Heart left ventricle (tissue), 13 donors: ENCODE measurements around the gene DVL1.

Experiments
- POLR2A ChIP-seq, 2 donors: fragments of 450-650 bp; IDR thresholded peaks; one replicate each; pipeline ENCODE4 v1.6.1; 2017; ENCODE audit warnings: antibody characterized with exemption in 2 of 2, mild to moderate bottlenecking in 2 of 2, moderate library complexity in 2 of 2
- TF ChIP-seq, protein P1 (sequence below), 12 donors: fragments of 200-600 bp; sonication (generic) in 4 of 12; IDR thresholded peaks; one replicate each; pipeline versions ENCODE4 v1.5.0 to v1.8.0; 2018 to 2022; ENCODE audit warnings: antibody characterized with exemption in 12 of 12, mild to moderate bottlenecking in 5 of 12
- donor health status: ischemic (EF 13 %, LVEDD 7.1; RV severe dilation, severe dysfunction).
- donor health status: DM: no; HTN: yes; CAD: no.
- donor health status: DM: no; HTN: no; CAD: no.
- donor health status: ischemic (EF 25% LVEDD 6.9; RV normal size, moderate dysfunction).
- donor health status: ischemic (EF 25% LVEDD 5.7; RV mildly dilated, moderate dysfunction).
- donor health status: ischemic (EF 35%, LVEDD 5.7; RV mildly dilated, moderate dysfunction).
- donor health status: nonischemic (EF 11% LVEDD 7.7; RV severe dilation, severe dysfunction).
- donor health status: DM: yes; HTN: yes; CAD: no.
- donor health status: PGD.
- donor health status: ischemic (EF 29% LVEDD 5.4; RV normal size, mild dysfunction).
- donor health status: nonischemic (EF 23%, LVEDD 6.1; RV moderate dilation, normal function).

DNA sequence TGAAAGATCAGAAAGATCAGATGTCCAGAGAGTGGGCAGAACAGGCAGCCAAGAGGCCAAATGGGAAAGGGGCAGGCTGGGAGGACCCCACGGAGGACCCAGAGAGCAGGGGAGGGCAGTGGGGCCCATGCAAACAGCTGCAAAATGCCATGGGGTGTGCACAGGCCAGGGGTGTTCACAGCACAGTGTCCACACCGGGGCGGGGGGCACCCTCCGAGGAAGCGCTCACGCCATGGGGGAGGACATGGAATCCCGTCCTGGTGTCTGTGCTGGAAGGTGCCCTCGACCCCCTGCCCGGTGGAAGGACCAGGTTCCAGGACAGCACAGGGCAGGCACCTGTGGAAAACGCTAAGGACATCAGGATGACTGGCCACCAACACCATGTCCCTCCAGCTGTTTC, 26.3 kb downstream of the DVL1 start:
- TF ChIP-seq, protein P1, sequence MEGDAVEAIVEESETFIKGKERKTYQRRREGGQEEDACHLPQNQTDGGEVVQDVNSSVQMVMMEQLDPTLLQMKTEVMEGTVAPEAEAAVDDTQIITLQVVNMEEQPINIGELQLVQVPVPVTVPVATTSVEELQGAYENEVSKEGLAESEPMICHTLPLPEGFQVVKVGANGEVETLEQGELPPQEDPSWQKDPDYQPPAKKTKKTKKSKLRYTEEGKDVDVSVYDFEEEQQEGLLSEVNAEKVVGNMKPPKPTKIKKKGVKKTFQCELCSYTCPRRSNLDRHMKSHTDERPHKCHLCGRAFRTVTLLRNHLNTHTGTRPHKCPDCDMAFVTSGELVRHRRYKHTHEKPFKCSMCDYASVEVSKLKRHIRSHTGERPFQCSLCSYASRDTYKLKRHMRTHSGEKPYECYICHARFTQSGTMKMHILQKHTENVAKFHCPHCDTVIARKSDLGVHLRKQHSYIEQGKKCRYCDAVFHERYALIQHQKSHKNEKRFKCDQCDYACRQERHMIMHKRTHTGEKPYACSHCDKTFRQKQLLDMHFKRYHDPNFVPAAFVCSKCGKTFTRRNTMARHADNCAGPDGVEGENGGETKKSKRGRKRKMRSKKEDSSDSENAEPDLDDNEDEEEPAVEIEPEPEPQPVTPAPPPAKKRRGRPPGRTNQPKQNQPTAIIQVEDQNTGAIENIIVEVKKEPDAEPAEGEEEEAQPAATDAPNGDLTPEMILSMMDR (IDR thresholded peaks at IDR 0.05): no peak
- no peak for TF ChIP-seq POLR2A (IDR thresholded peaks at IDR 0.05)
